Mucosa of descending colon (tissue), 3 donors: ENCODE results near the gene CMC4. TPM values are rescaled to one million over a fixed set of nuclear protein-coding genes. Genes with fewer than 3 reads are reported as not detected.

ENCODE experiments used
- ATAC-seq: fragments of 200-7000 bp; cut with Tn5 transposase; one replicate; pipeline ENCODE4 v1.9.1; 2020; ENCODE audit warnings: mild to moderate bottlenecking, moderate library complexity
- DNase-seq, 3 donors: peaks; one replicate each; pipeline ENCODE4 v3.0.0-alpha.2; 2020
- H3K36me3 ChIP-seq: fragments of 200-600 bp; one replicate; pipeline ENCODE4 v1.8.0; 2021; ENCODE audit warnings: low read depth, mild to moderate bottlenecking
- H3K4me1 ChIP-seq: fragments of 200-600 bp; one replicate; pipeline ENCODE4 v1.8.0; 2021; ENCODE audit warnings: low read depth, mild to moderate bottlenecking
- H3K4me3 ChIP-seq: fragments of 200-600 bp; one replicate; pipeline ENCODE4 v1.8.0; 2021; ENCODE audit warnings: mild to moderate bottlenecking
- H3K9me3 ChIP-seq: fragments of 200-600 bp; one replicate; pipeline ENCODE4 v1.8.0; 2021; ENCODE audit warnings: mild to moderate bottlenecking
- CTCF ChIP-seq: fragments of 200-600 bp; IDR thresholded peaks from one replicate; pipeline ENCODE4 v1.8.0; 2022; ENCODE audit warnings: antibody characterized with exemption, mild to moderate bottlenecking
- intact Hi-C, 2 donors: fragments of 100-400 bp; cut with DNase I in 1 of 2; cut with micrococcal nuclease in 1 of 2; formaldehyde crosslinking; loops; one replicate each; pipeline versions ENCODE4 v1.11.0 to v1.11.1; 2022; cut with DNase I, micrococcal nuclease
- total RNA-seq, 3 donors: library from RNA; stranded (reverse); fragmentation: NEBNext Ultra II Directional in 2 of 3; extraction: Animal tissue kit (Norgen Biotek cat#: 25700) in 2 of 3; gene quantifications; one replicate each; pipeline versions ENCODE4 v1.2.1 to v1.2.4, GENCODE V29; 2021 to 2023
- donor health status: DM: no; HTN: no; CAD: no; lungs with moderate emphysema.
- donor health status: DM: no; HTN: no; CAD: no.
- donor health status: DM: no; HTN: yes; CAD: no.

The CMC4 gene
- total RNA-seq, 3 donors from 2014 or later = 1.9 to 5.2 (median 4.8) TPM

- Histone ChIP-seq H3K36me3 (no peaks in the 10 kb centered on the region), H3K9me3 (no peaks in the 10 kb centered on the region), H3K4me3 (peak overlapping the region; percentile 32), H3K4me1 (peaks cover 5% of the 10 kb centered on the region)
- no peak for TF ChIP-seq CTCF
- DNase-seq (no peak), ATAC-seq (no peak)
- intact Hi-C loops = no loop called here
Measured at GRCh38 chrX:155070663-155070974, 317 bp downstream of the CMC4 start.

GRCh38 chrX:155070038-155070437 is 898 bp downstream of the CMC4 start:
- Histone ChIP-seq H3K4me1 (peaks cover 5% of the 10 kb centered on the region), H3K36me3 (no peaks in the 10 kb centered on the region), H3K9me3 (no peaks in the 10 kb centered on the region), H3K4me3 (no peak overlapping the region)
- intact Hi-C loops = no loop called here
- DNase-seq (no peak), ATAC-seq (no peak)
- no peak for TF ChIP-seq CTCF

GRCh38 chrX:155069414-155069813 is 1.5 kb downstream of the CMC4 start:
- Histone ChIP-seq H3K9me3 (no peaks in the 10 kb centered on the region), H3K4me3 (no peak overlapping the region)

GRCh38 chrX:155068165-155068564 is 2.8 kb downstream of the CMC4 start:
- Histone ChIP-seq H3K9me3 (no peaks in the 10 kb centered on the region), H3K4me3 (no peak overlapping the region), H3K36me3 (no peaks in the 10 kb centered on the region), H3K4me1 (peaks cover 5% of the 10 kb centered on the region)
- no peak for TF ChIP-seq CTCF
- DNase-seq (no peak), ATAC-seq (no peak)
- intact Hi-C loops = no loop called here

More at GRCh38 chrX:155069414-155069813, 1.5 kb downstream of the CMC4 start:
- peaks cover 5% of the 10 kb centered on the region for H3K4me1 ChIP-seq
- intact Hi-C loops = no loop called here
- H3K36me3 ChIP-seq = no peaks in the 10 kb centered on the region
- TF ChIP-seq CTCF = no peak
- ATAC-seq = no peak
- DNase-seq = no peak

- no peak for TF ChIP-seq CTCF
- Histone ChIP-seq H3K36me3 (no peaks in the 10 kb centered on the region), H3K4me3 (no peak overlapping the region), H3K4me1 (peaks cover 5% of the 10 kb centered on the region), H3K9me3 (no peaks in the 10 kb centered on the region)
- DNase-seq = no peak
- no peak for ATAC-seq
- intact Hi-C loops = no loop called here
Measured at GRCh38 chrX:155065035-155065734, 5.8 kb downstream of the CMC4 start.

GRCh38 chrX:155061760-155062159 is 9.2 kb downstream of the CMC4 start:
- intact Hi-C loops = no loop called here
- Histone ChIP-seq H3K36me3 (no peaks in the 10 kb centered on the region), H3K4me3 (no peak overlapping the region), H3K9me3 (no peaks in the 10 kb centered on the region), H3K4me1 (no peaks in the 10 kb centered on the region)
- ATAC-seq (no peak), DNase-seq (no peak)
- no peak for TF ChIP-seq CTCF
